Mucosa of stomach (tissue), 1 donor: Measurements from ENCODE around the gene COX7A1.
"Not testable (repeated sequence)": the region's sequence is repeated elsewhere in the genome, so short reads cannot be mapped to it uniquely, and the experiment has no call there.

ENCODE experiments used
- H3K27me3 ChIP-seq: one replicate; pipeline ENCODE4 v1.7.0; 2013; ENCODE audit warnings: mild to moderate bottlenecking, low read length; ENCODE audit not compliant: control insufficient read depth, insufficient read depth
- H3K36me3 ChIP-seq: one replicate; pipeline ENCODE4 v1.7.0; 2013; ENCODE audit warnings: low read length; ENCODE audit not compliant: control insufficient read depth, insufficient read depth
- H3K4me1 ChIP-seq: one replicate; pipeline ENCODE4 v1.7.0; 2013; ENCODE audit warnings: mild to moderate bottlenecking, low read length; ENCODE audit not compliant: control insufficient read depth, insufficient read depth
- H3K4me3 ChIP-seq: one replicate; pipeline ENCODE4 v1.7.0; 2013; ENCODE audit warnings: low read length
- H3K9ac ChIP-seq: one replicate; pipeline ENCODE4 v1.7.0; 2013; ENCODE audit warnings: mild to moderate bottlenecking, low read length, moderate library complexity
- H3K9me3 ChIP-seq: one replicate; pipeline ENCODE4 v1.7.0; 2013; ENCODE audit warnings: mild to moderate bottlenecking, low read length, moderate library complexity; ENCODE audit not compliant: control insufficient read depth
- donor health status: Pancreatic carcinoma.

The COX7A1 gene

DNA sequence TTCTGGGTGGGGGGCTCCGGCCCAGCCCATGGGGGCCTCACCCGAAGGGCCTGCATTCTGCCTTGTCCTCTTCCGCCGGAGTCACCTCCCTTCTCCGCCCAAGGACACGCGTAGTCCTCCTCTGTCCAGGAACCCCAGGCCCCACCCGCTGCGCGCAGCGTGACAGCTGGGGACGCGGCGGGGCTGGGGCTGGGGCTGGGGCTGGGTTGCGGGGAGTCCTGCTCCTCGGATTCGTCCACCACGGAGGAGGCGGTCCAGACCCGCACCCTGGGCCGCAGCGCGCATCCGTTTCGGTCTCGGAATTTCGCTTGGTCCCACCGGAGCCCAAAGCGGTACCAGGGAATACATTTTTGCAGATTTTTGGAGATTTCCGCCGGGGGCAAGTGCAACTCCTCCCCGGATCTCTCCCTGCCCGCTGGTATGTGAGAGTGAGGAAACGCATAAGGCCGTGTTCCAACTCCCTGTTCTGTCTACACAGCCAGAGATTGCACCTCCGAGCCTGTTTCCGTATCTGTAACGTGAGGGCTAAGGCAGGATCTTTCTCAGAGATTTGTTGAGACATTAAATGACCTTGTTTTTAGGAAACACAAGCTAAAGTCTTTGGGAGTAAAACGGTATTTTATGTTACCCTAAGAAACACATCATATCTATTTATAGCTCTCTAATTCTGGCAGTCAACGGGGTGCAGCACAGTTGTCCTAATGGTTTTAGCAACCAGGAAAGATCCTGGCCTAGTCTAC is at the start of gene COX7A1:
TSS of gene COX7A1 (minus strand) at position 96 of the 740 bp plus-strand sequence. CDS start at position 56, 40 bp downstream.
- H3K36me3 ChIP-seq = peaks cover 21% of the 10 kb centered on the region
- H3K4me1 ChIP-seq = no peaks in the 10 kb centered on the region
- peak within 1 kb of the TSS; percentile 4 for H3K4me3 ChIP-seq
- no peaks in the 10 kb centered on the region for H3K9me3 ChIP-seq
- H3K27me3 ChIP-seq = no peaks in the 10 kb centered on the region
- peak within 1 kb of the TSS; percentile 65 for H3K9ac ChIP-seq

GRCh38 chr19:36201684-36202083 is 49.4 kb upstream of the COX7A1 start:
- H3K9me3 ChIP-seq = no peaks in the 10 kb centered on the region
- H3K4me1 ChIP-seq = no peaks in the 10 kb centered on the region
- H3K36me3 ChIP-seq = no peaks in the 10 kb centered on the region
- H3K27me3 ChIP-seq = no peaks in the 10 kb centered on the region
- no peak overlapping the region for H3K9ac ChIP-seq
- H3K4me3 ChIP-seq = no peak overlapping the region

GRCh38 chr19:36198119-36198518 is 45.9 kb upstream of the COX7A1 start:
- Histone ChIP-seq H3K27me3 (no peaks in the 10 kb centered on the region), H3K9ac (no peak overlapping the region), H3K4me3 (no peak overlapping the region), H3K4me1 (no peaks in the 10 kb centered on the region), H3K36me3 (no peaks in the 10 kb centered on the region), H3K9me3 (no peaks in the 10 kb centered on the region)

GRCh38 chr19:36196249-36196648 is 44.0 kb upstream of the COX7A1 start:
- no peaks in the 10 kb centered on the region for H3K9me3 ChIP-seq
- H3K27me3 ChIP-seq = no peaks in the 10 kb centered on the region
- H3K36me3 ChIP-seq = no peaks in the 10 kb centered on the region
- no peaks in the 10 kb centered on the region for H3K4me1 ChIP-seq
- H3K9ac ChIP-seq = no peak overlapping the region
- H3K4me3 ChIP-seq = no peak overlapping the region

DNA sequence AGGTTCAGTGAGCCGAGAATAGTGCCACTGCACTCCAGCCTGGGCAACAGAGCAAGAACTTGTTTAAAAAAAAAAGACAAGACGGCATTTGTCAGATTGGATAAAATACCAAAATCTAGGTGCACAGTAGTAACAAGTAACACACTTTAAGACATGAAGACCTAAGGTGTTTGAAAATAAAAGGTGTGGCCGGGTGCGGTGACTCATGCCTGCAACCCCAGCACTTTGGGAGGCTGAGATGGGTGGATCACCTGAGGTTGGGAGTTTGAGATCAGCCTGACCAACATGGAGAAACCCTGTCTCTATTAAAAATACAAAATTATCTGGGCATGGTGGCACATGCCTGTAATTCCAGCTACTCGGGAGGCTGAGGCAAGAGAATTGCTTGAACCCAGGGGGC is 34.5 kb upstream of the COX7A1 start:
- H3K9me3 ChIP-seq, H3K4me1 ChIP-seq, H3K36me3 ChIP-seq, H3K4me3 ChIP-seq, H3K27me3 ChIP-seq, H3K9ac ChIP-seq: not testable (repeated sequence)

DNA sequence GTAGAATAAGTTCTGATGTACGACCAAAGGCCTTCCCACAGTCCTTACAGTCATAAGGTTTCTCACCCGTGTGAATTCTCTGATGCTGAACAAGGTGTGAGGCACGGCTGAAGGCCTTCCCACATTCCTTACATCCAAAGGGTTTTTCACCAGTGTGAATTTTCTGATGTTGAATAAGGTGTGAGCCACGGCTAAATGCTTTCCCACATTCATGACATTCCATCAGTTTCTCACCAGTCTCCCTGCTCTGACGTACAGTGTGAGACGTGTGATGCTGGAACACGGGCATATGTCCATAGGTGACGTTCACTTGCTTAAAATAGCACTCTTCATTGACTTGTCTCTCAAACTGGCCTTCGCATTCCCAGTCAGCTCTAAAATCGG is 31.0 kb upstream of the COX7A1 start:
- H3K4me3 ChIP-seq = no peak overlapping the region
- H3K36me3 ChIP-seq = no peaks in the 10 kb centered on the region
- no peak overlapping the region for H3K9ac ChIP-seq
- no peaks in the 10 kb centered on the region for H3K4me1 ChIP-seq
- no peaks in the 10 kb centered on the region for H3K27me3 ChIP-seq
- no peaks in the 10 kb centered on the region for H3K9me3 ChIP-seq

DNA sequence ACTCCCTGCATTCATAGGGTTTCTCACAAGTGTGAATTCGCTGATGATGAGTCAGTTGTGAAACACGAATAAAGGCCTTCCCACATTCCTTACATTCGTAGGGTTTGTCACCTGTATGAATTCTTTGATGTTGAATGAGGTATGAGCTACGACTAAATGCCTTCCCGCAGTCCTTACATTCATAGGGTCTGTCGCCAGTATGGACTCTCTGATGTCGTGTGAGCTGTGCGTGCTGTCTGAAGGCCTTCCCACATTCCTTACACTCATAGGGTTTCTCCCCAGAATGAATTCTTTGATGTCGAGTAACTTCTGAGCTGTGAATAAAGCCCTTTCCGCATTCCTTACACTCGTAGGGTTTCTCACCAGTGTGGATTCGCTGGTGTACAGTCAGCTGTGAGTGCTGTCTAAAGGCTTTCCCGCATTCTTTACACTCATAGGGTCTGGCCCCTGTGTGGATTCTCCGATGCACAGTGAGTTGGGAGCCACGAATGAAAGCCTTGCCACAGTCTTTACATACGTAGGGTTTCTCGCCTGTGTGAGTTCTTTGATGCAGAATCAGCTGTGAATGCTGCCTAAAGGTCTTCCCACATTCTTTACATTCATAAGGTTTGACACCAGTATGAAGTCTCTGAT is 30.5 kb upstream of the COX7A1 start:
- Histone ChIP-seq H3K9ac (no peak overlapping the region), H3K4me1 (no peaks in the 10 kb centered on the region), H3K4me3 (no peak overlapping the region), H3K27me3 (no peaks in the 10 kb centered on the region), H3K36me3 (no peaks in the 10 kb centered on the region), H3K9me3 (no peaks in the 10 kb centered on the region)

DNA sequence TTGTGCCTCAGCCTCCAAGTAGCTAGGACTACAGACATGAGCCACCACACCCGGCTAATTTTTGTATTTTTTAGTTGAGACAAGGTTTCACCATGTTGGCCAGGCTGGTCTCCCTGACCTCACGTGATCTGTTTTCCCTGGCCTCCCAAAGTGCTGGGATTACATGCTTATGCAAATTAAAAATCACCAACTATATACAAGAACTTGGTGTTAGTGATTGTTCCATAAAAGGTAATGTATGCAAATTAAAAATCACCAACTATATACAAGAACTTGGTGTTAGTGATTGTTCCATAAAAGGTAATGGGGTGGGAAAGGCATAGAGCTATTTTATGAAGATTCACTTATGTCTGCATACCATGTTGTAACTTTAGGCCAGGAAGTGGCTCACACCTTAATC is 26.8 kb upstream of the COX7A1 start:
- not testable (repeated sequence) for H3K4me3 ChIP-seq, H3K36me3 ChIP-seq, H3K9me3 ChIP-seq, H3K27me3 ChIP-seq, H3K4me1 ChIP-seq, H3K9ac ChIP-seq

DNA sequence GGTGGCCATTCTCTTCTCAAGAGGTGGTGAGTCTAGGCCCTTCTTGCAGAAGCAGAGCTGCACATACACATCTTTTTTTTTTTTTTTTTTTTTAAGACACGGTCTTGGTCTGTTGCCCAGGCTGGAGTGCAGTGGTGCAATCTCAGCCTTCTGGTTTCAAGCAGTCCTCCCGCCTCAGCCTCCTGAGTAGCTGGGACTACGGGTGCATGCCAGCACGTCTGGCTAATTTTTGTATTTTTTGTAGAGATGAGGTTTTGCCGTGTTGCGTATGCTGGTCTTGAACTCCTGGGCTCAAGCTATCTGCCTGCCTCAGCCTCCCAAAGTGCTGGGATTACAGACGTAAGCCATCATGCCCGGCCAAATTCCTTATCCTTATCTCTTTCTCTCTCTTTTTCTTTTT is 21.6 kb upstream of the COX7A1 start:
- H3K36me3 ChIP-seq, H3K9me3 ChIP-seq, H3K9ac ChIP-seq, H3K4me1 ChIP-seq, H3K27me3 ChIP-seq, H3K4me3 ChIP-seq: not testable (repeated sequence)

DNA sequence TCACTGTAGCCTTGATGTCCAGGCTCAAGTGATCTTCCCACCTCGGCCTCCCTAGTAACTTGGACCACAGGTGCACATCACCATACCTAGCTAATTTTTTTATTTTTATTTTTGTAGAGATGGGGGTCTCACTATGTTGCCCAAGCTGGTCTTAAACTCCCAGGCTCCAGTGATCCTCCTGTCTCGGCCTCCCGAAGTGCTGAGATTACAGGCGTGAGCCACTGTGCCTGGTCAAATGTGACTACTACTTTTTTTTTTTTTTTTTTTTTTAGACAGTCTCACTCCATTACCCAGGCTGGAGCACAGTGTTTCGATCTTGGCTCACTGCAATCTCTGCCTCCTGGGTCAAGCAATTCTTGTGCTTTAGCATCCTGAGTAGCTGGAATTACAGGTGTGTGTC is 20.6 kb upstream of the COX7A1 start:
- H3K9me3 ChIP-seq = no peaks in the 10 kb centered on the region
- no peaks in the 10 kb centered on the region for H3K27me3 ChIP-seq
- H3K9ac ChIP-seq = no peak overlapping the region
- peaks cover 8% of the 10 kb centered on the region for H3K4me1 ChIP-seq
- H3K4me3 ChIP-seq = no peak overlapping the region
- no peaks in the 10 kb centered on the region for H3K36me3 ChIP-seq

GRCh38 chr19:36169084-36169760 is 17.0 kb upstream of the COX7A1 start:
- H3K36me3 ChIP-seq = no peaks in the 10 kb centered on the region
- H3K9me3 ChIP-seq = no peaks in the 10 kb centered on the region
- no peaks in the 10 kb centered on the region for H3K27me3 ChIP-seq
- no peak overlapping the region for H3K4me3 ChIP-seq
- H3K4me1 ChIP-seq = peaks cover 8% of the 10 kb centered on the region
- peak overlapping the region; percentile 28 for H3K9ac ChIP-seq

GRCh38 chr19:36163813-36164212 is 11.6 kb upstream of the COX7A1 start:
- H3K36me3 ChIP-seq = no peaks in the 10 kb centered on the region
- H3K4me3 ChIP-seq = no peak overlapping the region
- H3K4me1 ChIP-seq = no peaks in the 10 kb centered on the region
- H3K9ac ChIP-seq = no peak overlapping the region
- no peaks in the 10 kb centered on the region for H3K9me3 ChIP-seq
- H3K27me3 ChIP-seq = no peaks in the 10 kb centered on the region
